Measurements from ENCODE around the gene MEGF11. TPM values are rescaled to one million over a fixed set of nuclear protein-coding genes. Genes with fewer than 3 reads are reported as not detected.
"Not testable (repeated sequence)": the region's sequence is repeated elsewhere in the genome, so short reads cannot be mapped to it uniquely, and the experiment has no call there.

Gene MEGF11
- total RNA-seq, 4 donors from 2014 or later: 0.23 to 0.33 TPM; not detected in 2

GRCh38 chr15:65873256-65873655 lies 380.3 kb downstream of the MEGF11 start:
- Histone ChIP-seq H3K27ac (replicated peaks in 1 of 4) (peak overlapping the region in 1 of 4 donors; percentile 92), H3K36me3 (peaks cover 9 to 33% (median 17%) of the 10 kb centered on the region in 4 donors), H3K4me1 (peaks cover 11 to 56% (median 38%) of the 10 kb centered on the region in 4 donors), H3K9me3 (no peaks in the 10 kb centered on the region), H3K4me3 (no peak overlapping the region), H3K27me3 (no peaks in the 10 kb centered on the region)
- DNase-seq (ENCODE audit: extremely low spot score): no peak
- TF ChIP-seq EP300 (IDR thresholded peaks at IDR 0.05) (no peak), POLR2A (IDR thresholded peaks at IDR 0.05; ENCODE audit: low read depth) (no peak), POLR2AphosphoS5 (IDR thresholded peaks at IDR 0.05) (no peak), CTCF (IDR thresholded peaks at IDR 0.05) (no peak)
- intact Hi-C loops (cut with DNase I): no loop called here

GRCh38 chr15:65872596-65872995 lies 381.0 kb downstream of the MEGF11 start:
- intact Hi-C loops (cut with DNase I); DNase-seq (ENCODE audit: extremely low spot score); H3K9me3 ChIP-seq; H3K4me3 ChIP-seq; H3K27me3 ChIP-seq: not testable (repeated sequence)
- Histone ChIP-seq H3K36me3 (peaks cover 4 to 27% (median 11%) of the 10 kb centered on the region in 4 donors), H3K4me1 (peaks cover 11 to 57% (median 38%) of the 10 kb centered on the region in 4 donors), H3K27ac (replicated peaks in 1 of 4) (peak overlapping the region; percentile 10 to 92 (median 30))
- 82% methylated on average over 5 of the region's 5 CpGs for WGBS

- H3K27ac ChIP-seq (replicated peaks in 1 of 4): peak overlapping the region in 3 of 4 donors; percentile 20 to 92 (median 39)
Measured at GRCh38 chr15:65871886-65872285, 381.7 kb downstream of the MEGF11 start.

GRCh38 chr15:65870889-65871533 lies 382.5 kb downstream of the MEGF11 start:
- no peaks in the 10 kb centered on the region for H3K27me3 ChIP-seq
- no peaks in the 10 kb centered on the region for H3K9me3 ChIP-seq
- H3K4me3 ChIP-seq: peak overlapping the region; percentile 77 to 96 (median 86)
- no peak for DNase-seq (ENCODE audit: extremely low spot score)
- 28% methylated on average over 2 of the region's 2 CpGs for WGBS
- peaks cover 0 to 12% (median 4%) of the 10 kb centered on the region in 4 donors for H3K36me3 ChIP-seq
- TF ChIP-seq CTCF (IDR thresholded peaks at IDR 0.05): no peak
- TF ChIP-seq EP300 (IDR thresholded peaks at IDR 0.05): no peak
- TF ChIP-seq POLR2AphosphoS5 (IDR thresholded peaks at IDR 0.05): no peak
- no peak for TF ChIP-seq POLR2A (IDR thresholded peaks at IDR 0.05; ENCODE audit: low read depth)
- peak overlapping the region; percentile 92 to 96 (median 94) for H3K27ac ChIP-seq (replicated peaks in 1 of 4)
- H3K4me1 ChIP-seq: peaks cover 11 to 49% (median 36%) of the 10 kb centered on the region in 4 donors
- intact Hi-C loops (cut with DNase I): no loop called here

More at GRCh38 chr15:65871886-65872285, 381.7 kb downstream of the MEGF11 start:
- H3K9me3 ChIP-seq; DNase-seq (ENCODE audit: extremely low spot score); H3K27me3 ChIP-seq; intact Hi-C loops (cut with DNase I); H3K4me3 ChIP-seq: not testable (repeated sequence)
- Histone ChIP-seq H3K4me1 (peaks cover 11 to 57% (median 38%) of the 10 kb centered on the region in 4 donors), H3K36me3 (peaks cover 0 to 19% (median 4%) of the 10 kb centered on the region in 4 donors)
- 83% methylated on average over 9 of the region's 9 CpGs for WGBS

GRCh38 chr15:65869954-65870871 lies 383.3 kb downstream of the MEGF11 start:
- Histone ChIP-seq H3K4me1 (peaks cover 11 to 41% (median 34%) of the 10 kb centered on the region in 4 donors), H3K4me3 (peak overlapping the region; percentile 77 to 96 (median 86)), H3K27me3 (no peaks in the 10 kb centered on the region), H3K9me3 (no peaks in the 10 kb centered on the region), H3K27ac (replicated peaks in 1 of 4) (peak overlapping the region; percentile 92 to 96 (median 94)), H3K36me3 (peaks cover 0 to 11% (median 4%) of the 10 kb centered on the region in 4 donors)
- TF ChIP-seq POLR2AphosphoS5 (IDR thresholded peaks at IDR 0.05) (peak; percentile 61 to 78), POLR2A (IDR thresholded peaks at IDR 0.05; ENCODE audit: low read depth) (no peak)
- WGBS: 1% methylated on average over 43 of the region's 43 CpGs
- no peak for DNase-seq (ENCODE audit: extremely low spot score)
- intact Hi-C loops (cut with DNase I): loop anchor here (2.0 kb wide), 1 partner anchor 77 kb away; the partner anchor contains the start of gene DENND4A
